Measurements from ENCODE around the gene ASS1.
"Not testable (repeated sequence)": the region's sequence is repeated elsewhere in the genome, so short reads cannot be mapped to it uniquely, and the experiment has no call there.

The ASS1 gene

GRCh38 chr9:130433947-130434262, 10.9 kb upstream of the ASS1 start:
- no peak for DNase-seq (ENCODE audit: low read depth in 2 of 2)

DNA sequence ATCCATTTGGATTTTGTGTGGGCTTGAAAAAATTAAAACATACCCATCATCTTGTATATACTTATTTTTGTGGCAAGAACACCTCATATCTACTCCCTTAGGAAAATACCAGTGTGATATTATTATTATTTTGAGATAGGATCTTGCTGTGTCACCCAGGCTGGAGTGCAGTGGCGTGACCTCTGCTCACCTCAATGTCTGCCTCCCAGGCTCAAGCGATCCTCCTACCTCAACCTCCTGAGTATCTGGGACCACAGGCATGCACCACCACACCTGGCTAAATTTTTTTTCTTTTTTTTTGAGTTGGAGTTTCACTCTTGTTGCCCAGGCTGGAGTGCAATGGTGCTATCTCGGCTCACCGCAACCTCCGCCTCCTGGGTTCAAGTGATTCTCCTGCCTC, 10.1 kb upstream of the ASS1 start:
- not testable (repeated sequence) for DNase-seq (ENCODE audit: low read depth in 2 of 2)

DNA sequence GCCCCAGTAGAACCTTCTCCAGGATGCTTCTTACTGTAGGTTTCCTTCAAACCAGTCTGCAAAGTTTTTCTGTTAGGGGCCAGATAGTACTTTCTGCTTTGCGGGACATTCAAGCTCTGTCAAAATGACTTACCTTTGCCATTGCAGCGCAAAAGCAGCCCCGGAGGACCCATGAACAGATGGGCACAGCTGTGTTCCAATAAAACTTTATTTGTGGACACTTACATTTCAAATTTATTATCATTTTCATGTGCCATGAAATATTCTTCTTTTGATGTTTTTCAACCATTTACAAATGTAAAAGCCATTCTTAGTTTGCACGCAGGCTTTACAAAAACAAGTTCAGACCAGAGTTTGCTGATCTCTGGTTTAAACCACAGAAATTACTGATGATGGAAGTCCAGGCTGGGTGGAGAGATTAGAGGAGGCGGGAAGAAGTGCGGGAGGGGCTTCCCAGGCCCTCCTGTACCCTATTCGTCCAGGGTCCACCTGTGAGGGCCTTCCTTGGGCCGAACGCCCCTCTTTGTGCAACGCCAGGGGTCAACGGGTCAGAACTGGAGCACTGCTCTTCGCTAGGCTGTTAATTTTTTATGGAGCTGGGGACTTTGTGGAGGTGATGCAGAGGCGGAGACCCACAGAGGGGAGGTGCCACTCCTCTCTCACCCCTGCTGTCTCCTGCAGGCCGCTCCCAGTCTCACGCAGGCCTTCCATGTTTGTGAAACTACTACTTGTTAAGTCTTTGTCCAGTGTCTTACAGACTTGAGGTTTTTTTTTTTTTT, 7.6 kb upstream of the ASS1 start:
- no peak for DNase-seq (ENCODE audit: low read depth in 2 of 2)

DNA sequence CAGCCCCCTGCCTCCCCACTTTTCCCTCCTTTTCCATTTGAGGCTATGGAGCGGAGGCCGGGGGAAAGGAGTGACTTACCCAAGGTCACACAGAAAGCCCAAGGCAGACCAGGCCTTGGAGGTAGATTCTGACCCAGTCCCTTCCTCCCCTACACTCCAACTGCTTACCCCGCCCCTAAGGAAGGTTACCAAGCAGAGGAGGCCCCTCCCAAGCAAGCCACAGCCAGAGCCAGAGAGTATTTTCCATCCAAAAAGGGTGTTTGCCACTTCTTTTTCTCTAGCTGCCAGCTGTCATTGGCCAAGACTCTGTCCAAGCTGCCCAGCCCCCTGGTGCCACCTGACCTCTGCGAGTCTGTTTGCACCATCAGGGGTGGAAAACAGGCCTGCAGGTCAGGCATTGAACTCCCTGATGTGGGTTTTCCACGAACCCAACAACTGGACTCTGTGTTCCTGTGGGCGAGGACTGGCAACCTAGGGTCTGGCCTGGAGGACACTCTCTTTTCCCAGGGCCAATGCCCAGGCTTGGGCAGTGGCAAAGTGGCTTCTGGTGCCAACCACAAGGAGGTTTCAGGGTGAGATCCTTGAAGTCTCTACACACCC, 6.3 kb upstream of the ASS1 start:
- no peak for DNase-seq (ENCODE audit: low read depth in 2 of 2)

DNA sequence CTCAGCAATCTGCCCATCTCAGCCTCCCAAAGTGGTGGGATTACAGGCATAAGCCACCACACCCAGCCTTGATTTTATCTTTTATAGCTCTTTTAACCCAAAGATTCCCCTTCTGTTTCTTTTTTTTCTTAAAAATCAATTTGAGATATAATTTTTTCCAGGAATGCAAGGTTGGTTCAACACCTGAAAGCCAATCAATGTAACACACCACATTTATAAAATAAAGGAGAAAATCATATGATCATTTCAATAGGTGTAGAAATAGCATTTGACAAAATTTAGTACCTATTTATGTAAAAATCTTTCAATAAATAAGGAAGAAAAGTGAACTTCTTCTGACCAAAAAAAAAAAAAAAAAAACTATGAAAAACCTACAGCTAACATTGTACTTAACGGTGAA, 3.7 kb upstream of the ASS1 start:
- DNase-seq (ENCODE audit: low read depth in 2 of 2), result no peak

DNA sequence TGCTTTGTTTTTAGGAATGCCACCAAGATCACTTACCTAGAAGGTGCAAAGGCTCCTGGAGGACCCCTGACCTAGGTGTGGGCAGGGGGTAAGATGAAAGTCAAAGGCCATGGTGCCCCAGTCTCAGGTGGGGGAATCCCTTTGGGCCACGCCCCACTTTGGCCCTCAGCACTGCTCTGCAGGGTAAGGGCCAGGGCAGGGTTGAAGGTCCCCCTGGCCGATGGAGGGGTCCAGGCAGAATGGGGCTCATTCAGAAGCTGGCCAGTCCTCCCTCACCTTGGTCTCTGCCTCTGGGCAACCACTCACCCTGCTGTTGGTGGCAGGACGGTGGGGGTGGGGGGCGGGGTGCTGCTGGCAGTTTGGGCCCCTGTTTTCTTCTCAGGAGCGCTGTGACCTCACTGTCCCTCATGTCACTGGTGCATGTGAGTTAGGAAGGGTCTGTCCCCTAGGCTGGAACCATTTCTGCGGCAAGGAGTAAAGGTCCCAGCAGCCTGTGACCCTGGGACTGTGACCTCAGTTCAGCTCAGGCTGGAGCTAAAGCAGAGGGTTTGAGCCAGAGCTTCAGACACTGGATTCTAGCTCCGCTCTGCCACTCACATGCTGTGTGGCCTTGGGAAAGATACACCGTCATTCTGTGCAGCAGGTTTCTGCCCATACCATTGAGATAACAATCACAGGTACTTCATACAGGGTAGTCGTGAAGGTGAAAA, 1.9 kb upstream of the ASS1 start:
- no peak for DNase-seq (ENCODE audit: low read depth in 2 of 2)

DNA sequence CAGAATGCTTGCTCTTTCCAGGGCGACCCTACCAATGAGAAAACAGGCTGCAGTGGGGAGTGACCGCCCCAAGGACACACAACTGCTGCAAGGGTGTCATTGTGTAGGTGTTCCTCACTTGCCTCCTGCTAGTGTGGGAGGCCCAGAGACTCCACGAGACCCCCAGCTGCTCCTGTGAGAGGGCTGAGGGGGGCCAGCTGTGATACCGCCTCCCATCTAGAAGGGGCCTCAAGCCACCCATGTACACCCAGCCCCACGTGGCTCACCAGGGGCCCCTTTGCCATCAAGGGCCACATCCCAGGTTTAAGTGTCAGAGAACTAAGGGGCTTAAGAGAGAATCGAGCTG, 1.3 kb upstream of the ASS1 start:
- DNase-seq (ENCODE audit: low read depth in 2 of 2), result no peak

GRCh38 chr9:130443840-130444492, 795 bp upstream of the ASS1 start:
- no peak for DNase-seq (ENCODE audit: low read depth in 2 of 2)

GRCh38 chr9:130445268-130445983, 665 bp downstream of the ASS1 start:
- DNase-seq (ENCODE audit: low read depth in 2 of 2), result no peak

DNA sequence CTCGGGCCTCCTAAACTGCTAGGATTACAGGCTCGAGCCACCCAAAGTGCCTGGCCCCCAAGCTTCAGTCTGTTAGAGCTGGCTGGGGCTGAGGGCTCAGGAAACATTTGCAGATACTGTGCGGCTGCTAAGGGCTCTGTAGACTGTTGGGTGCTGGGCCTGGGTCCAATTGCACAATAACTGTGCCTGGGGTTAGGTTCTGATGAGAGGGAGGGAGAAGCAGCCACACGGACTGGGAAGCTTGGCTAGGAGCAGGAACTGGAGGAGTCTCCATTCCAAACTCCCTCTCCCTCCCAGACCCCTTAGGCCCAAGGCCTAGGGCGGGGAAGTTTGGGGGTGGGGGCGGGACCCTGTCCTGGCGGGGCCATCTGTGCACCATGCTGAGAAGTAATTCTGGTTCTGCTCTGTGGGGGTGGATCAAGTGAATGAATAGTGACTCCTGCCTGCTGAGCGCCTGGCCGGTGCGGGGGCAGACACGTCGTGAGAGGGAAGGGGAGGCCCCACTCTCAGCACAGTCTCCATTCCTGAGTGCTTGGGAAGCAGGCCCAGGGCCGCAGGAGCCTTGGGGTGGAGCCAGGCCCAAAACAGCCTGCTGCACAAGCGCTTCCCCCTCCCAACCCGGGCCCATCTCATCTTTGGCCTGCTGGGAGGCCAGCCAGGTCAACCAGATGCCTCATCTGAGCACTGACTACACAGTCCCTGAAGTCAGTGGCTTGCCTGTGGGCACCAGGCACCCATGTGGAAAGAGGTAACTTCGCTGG, 1.5 kb downstream of the ASS1 start:
- no peak for DNase-seq (ENCODE audit: low read depth in 2 of 2)

- no peak for DNase-seq (ENCODE audit: low read depth in 2 of 2)
These were observed 2.5 kb downstream of the ASS1 start for GRCh38 chr9:130447193-130447816.

- no peak for DNase-seq (ENCODE audit: low read depth in 2 of 2)
These were observed 3.4 kb downstream of the ASS1 start for GRCh38 chr9:130448035-130448624.

- DNase-seq (ENCODE audit: low read depth in 2 of 2), result no peak
These were observed 4.2 kb downstream of the ASS1 start for GRCh38 chr9:130448771-130449603.

DNA sequence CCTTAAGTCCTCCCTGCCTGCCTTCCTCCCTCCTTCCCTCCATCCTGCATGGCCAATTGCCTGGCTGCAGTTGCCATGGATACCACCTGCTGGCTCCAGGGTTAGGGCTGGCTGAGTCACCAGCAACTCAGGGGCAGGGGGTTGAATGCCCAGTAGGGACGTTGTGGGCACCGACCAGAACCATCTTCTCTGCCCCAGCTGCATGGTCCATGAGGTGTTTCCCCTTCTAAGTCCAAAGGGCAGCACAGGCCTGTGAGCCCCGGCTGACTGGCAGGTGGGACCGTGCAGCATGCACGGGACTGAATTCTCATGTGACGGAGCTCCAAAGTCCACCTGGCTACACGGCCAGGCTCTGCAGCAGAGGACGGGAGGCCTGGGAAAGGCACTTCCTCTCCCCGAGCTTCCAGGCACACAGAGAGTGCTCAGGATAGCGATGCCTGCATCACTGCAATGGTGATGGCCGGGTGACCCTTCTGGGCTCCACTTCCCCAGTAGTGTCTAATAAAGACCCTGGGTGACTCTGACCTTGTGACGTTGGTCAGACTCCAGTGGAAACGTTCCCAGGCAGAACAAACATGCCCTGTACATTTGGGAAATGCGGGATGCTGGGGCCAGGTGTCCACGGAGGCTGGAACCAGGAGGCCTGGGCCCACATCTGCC, 5.7 kb downstream of the ASS1 start:
- no peak for DNase-seq (ENCODE audit: low read depth in 2 of 2)

DNA sequence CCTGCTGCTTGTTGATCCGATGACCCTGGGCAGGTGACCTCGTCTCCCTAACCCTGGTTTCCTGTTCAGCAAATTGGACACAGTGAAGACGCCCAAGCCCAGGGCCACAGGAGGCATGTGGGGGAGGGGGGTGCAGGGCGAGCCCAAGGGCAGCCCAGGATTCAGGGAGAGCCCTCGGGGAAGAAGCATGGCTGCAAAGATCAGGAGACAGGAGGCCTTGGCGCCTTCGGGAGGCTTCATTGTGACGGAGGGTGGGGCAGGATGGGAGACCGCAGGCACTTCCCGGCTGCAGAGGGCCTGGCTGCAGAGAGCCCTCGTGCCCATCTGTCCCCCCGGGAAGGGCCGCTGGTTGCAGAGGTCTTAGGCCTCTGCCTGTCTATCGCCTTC, 6.2 kb downstream of the ASS1 start:
- no peak for DNase-seq (ENCODE audit: low read depth in 2 of 2)

DNA sequence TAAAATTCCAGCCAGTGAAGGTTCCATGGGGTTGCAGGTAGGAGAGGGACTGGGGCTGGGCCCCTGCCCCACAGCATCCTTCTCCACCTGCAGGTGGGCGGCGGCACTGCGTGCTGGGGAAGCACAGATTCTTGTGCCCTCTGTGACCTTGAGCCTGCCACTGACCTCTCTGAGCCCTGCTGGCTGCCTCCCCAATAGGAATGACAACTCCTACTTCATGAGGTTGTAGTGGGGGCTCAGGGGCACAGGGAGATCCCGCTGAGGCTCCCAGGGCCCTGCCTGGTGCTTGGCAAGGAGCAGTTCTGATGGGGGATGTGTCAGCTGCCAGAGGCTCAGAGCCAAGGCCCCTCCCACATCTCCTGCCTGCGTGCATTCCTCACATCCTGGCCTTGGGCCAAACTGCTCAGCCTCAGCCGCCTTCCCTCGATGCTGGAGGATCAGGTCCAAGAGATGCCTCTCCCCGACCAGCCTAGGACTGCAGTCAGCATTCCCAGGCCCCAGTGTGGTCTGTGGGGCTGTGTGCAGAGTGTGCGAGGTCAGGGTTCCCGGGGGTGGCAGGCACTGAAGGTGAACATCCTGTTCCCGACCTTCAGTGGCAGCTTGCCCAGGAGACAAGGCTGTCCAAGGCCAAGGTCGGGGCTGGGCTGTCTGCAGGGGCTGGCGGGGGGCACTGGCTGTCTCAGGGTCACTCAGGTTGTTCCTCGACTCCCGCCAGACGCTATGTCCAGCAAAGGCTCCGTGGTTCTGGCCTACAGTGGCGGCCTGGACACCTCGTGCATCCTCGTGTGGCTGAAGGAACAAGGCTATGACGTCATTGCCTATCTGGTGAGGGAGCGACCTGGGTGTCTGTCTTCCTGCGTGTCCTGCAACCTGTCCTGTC, 7.0 kb downstream of the ASS1 start:
- DNase-seq (ENCODE audit: low read depth in 2 of 2), result no peak

GRCh38 chr9:130452835-130453234, 8.1 kb downstream of the ASS1 start:
- DNase-seq (ENCODE audit: low read depth in 2 of 2), result no peak

GRCh38 chr9:130453487-130453886, 8.7 kb downstream of the ASS1 start:
- no peak for DNase-seq (ENCODE audit: low read depth in 2 of 2)

Data from stimulated activated CD8-positive, alpha-beta memory T cell treated with anti-CD3 and anti-CD28 coated beads, Interleukin-7, amount 100 ng/mL, for 4 hours (primary cell).